ENCODE measurements around the gene CMSS1. TPM values are rescaled to one million over a fixed set of nuclear protein-coding genes. Genes with fewer than 3 reads are reported as not detected.

The CMSS1 gene
- polyA plus RNA-seq, 1 of the 3 experiments (the other 2 are of a cell fraction): 9.1 TPM

- no peak for DNase-seq
- Histone ChIP-seq H3K9me3 (no peaks in the 10 kb centered on the region), H4K20me1 (ENCODE audit: insufficient read depth) (no peaks in the 10 kb centered on the region), H3K9ac (no peak overlapping the region), H3F3A (replicated peaks; ENCODE audit: insufficient read depth) (peaks cover 4% of the 10 kb centered on the region), H3K4me1 (ENCODE audit: control insufficient read depth in 1 of 2, insufficient read depth in 2 of 2, low read depth in 1 of 2, low read length in 1 of 2) (peaks cover 0 to 18% of the 10 kb centered on the region in 2 experiments; a peak in 1 of 4 replicates), H3K36me3 (replicated peaks in 1 of 2; ENCODE audit: control insufficient read depth in 1 of 2, insufficient read depth in 2 of 2, low read length in 1 of 2) (no peaks in the 10 kb centered on the region), H3K79me2 (ENCODE audit: insufficient read depth) (no peaks in the 10 kb centered on the region), H2AFZ (ENCODE audit: low read depth) (no peak overlapping the region), H3K4me2 (no peak overlapping the region), H3K4me3 (ENCODE audit: low read depth in 2 of 2, low read length in 1 of 2) (no peak overlapping the region), H3K27ac (ENCODE audit: low read depth in 2 of 2, low read length in 1 of 2) (peak overlapping the region in 1 of 2 experiments; percentile 30; a peak in 1 of 4 replicates), H3K9me2 (no peaks in the 10 kb centered on the region), H3K27me3 (ENCODE audit: insufficient read depth) (no peaks in the 10 kb centered on the region)
- CTCF ChIA-PET: interaction anchor here (1.1 kb wide), 1 partner anchor 29 kb away, joined by 3 read pairs; no protein-coding TSS in a partner anchor
- WGBS (ENCODE audit: low lambda C conversion rate): 48% methylated on average over 3 of the region's 3 CpGs
- TF ChIP-seq YY1 (IDR thresholded peaks at IDR 0.05; ENCODE audit: low read depth) (no peak), SIN3A (IDR thresholded peaks at IDR 0.05; ENCODE audit: borderline replicate concordance, low read depth, low read length) (no peak), GATA2 (CRISPR knock-in tag; IDR thresholded peaks at IDR 0.05) (no peak), POLR2AphosphoS5 (IDR thresholded peaks at IDR 0.05; ENCODE audit: low read depth, low read length) (no peak), TAF1 (IDR thresholded peaks at IDR 0.05; ENCODE audit: borderline replicate concordance, low read depth, low read length) (no peak), RCOR1 (IDR thresholded peaks at IDR 0.05; ENCODE audit: low read length) (no peak), MEF2A (IDR thresholded peaks at IDR 0.05; ENCODE audit: borderline replicate concordance, low read depth) (no peak), NFIC (IDR thresholded peaks at IDR 0.05; ENCODE audit: borderline replicate concordance) (no peak), SMC3 (IDR thresholded peaks at IDR 0.05; ENCODE audit: low read depth, low read length) (no peak), ELF1 (IDR thresholded peaks at IDR 0.05) (no peak), JUND (IDR thresholded peaks at IDR 0.05) (no peak), EZH2phosphoT487 (IDR thresholded peaks at IDR 0.05; ENCODE audit: borderline replicate concordance, low read depth) (no peak)
- TF ChIP-seq, protein P1, sequence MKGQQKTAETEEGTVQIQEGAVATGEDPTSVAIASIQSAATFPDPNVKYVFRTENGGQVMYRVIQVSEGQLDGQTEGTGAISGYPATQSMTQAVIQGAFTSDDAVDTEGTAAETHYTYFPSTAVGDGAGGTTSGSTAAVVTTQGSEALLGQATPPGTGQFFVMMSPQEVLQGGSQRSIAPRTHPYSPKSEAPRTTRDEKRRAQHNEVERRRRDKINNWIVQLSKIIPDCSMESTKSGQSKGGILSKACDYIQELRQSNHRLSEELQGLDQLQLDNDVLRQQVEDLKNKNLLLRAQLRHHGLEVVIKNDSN (IDR thresholded peaks at IDR 0.05; ENCODE audit: borderline replicate concordance, low read depth): no peak
- POLR2A ChIA-PET: no interaction called here
Measured at GRCh38 chr3:99781761-99782160, 35.9 kb upstream of the CMSS1 start.

GRCh38 chr3:99783011-99783573 lies 34.6 kb upstream of the CMSS1 start:
- H3K4me3 ChIP-seq (ENCODE audit: low read depth in 2 of 2, low read length in 1 of 2): no peak overlapping the region
- peaks cover 4% of the 10 kb centered on the region for H3F3A ChIP-seq (replicated peaks; ENCODE audit: insufficient read depth)
- no peaks in the 10 kb centered on the region for H3K79me2 ChIP-seq (ENCODE audit: insufficient read depth)
- TF ChIP-seq JUND (IDR thresholded peaks at IDR 0.05) (peak; percentile 34; the same call in 1 of the 2 replicates), GATA2 (CRISPR knock-in tag; IDR thresholded peaks at IDR 0.05) (no peak), TEAD4 (IDR thresholded peaks at IDR 0.05; ENCODE audit: borderline replicate concordance, insufficient read depth) (0 out of 2 replicates have a peak, but pooled peaks have one; percentile 29)
- TF ChIP-seq, protein P2, sequence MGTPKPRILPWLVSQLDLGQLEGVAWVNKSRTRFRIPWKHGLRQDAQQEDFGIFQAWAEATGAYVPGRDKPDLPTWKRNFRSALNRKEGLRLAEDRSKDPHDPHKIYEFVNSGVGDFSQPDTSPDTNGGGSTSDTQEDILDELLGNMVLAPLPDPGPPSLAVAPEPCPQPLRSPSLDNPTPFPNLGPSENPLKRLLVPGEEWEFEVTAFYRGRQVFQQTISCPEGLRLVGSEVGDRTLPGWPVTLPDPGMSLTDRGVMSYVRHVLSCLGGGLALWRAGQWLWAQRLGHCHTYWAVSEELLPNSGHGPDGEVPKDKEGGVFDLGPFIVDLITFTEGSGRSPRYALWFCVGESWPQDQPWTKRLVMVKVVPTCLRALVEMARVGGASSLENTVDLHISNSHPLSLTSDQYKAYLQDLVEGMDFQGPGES (IDR thresholded peaks at IDR 0.05; ENCODE audit: low read depth, low read length): no peak
- TF ChIP-seq, protein P3, sequence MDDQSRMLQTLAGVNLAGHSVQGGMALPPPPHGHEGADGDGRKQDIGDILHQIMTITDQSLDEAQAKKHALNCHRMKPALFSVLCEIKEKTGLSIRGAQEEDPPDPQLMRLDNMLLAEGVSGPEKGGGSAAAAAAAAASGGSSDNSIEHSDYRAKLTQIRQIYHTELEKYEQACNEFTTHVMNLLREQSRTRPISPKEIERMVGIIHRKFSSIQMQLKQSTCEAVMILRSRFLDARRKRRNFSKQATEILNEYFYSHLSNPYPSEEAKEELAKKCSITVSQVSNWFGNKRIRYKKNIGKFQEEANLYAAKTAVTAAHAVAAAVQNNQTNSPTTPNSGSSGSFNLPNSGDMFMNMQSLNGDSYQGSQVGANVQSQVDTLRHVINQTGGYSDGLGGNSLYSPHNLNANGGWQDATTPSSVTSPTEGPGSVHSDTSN (IDR thresholded peaks at IDR 0.05): peak; percentile 18; the same call in 1 of the 2 replicates
- DNase-seq: no peak
- H3K36me3 ChIP-seq (replicated peaks in 1 of 2; ENCODE audit: control insufficient read depth in 1 of 2, insufficient read depth in 2 of 2, low read length in 1 of 2): no peaks in the 10 kb centered on the region
- H3K27ac ChIP-seq (ENCODE audit: low read depth in 2 of 2, low read length in 1 of 2): peak overlapping the region in 1 of 2 experiments; percentile 57; a peak in 2 of 4 replicates
- no peaks in the 10 kb centered on the region for H3K27me3 ChIP-seq (ENCODE audit: insufficient read depth)
- H3K9me2 ChIP-seq: no peaks in the 10 kb centered on the region
- WGBS (ENCODE audit: low lambda C conversion rate): 19% methylated on average over 5 of the region's 5 CpGs
- ChIA-PET POLR2A (no interaction called here), CTCF (no interaction called here)
- no peak overlapping the region for H3K9ac ChIP-seq
- no peak overlapping the region for H2AFZ ChIP-seq (ENCODE audit: low read depth)
- H3K4me1 ChIP-seq (ENCODE audit: control insufficient read depth in 1 of 2, insufficient read depth in 2 of 2, low read depth in 1 of 2, low read length in 1 of 2): peaks cover 0 to 10% of the 10 kb centered on the region in 2 experiments; a peak in 1 of 4 replicates
- H3K9me3 ChIP-seq: no peaks in the 10 kb centered on the region
- H4K20me1 ChIP-seq (ENCODE audit: insufficient read depth): no peaks in the 10 kb centered on the region
- no peak overlapping the region for H3K4me2 ChIP-seq

Measured in SK-N-SH (cell line).